HG02938 (cell line): ENCODE results near the gene SPDYE16.
"Not testable (repeated sequence)": the region's sequence is repeated elsewhere in the genome, so short reads cannot be mapped to it uniquely, and the experiment has no call there.

Source experiments
- ATAC-seq: cut with Tn5 transposase; IDR thresholded peaks from one replicate; pipeline ENCODE4 v1.9.1; 2021; ENCODE audit warnings: mild to moderate bottlenecking, moderate library complexity; ENCODE audit not compliant: unreplicated experiment

The SPDYE16 gene

GRCh38 chr7:76505168-76506080, 37.7 kb downstream of the SPDYE16 start:
- no peak for ATAC-seq

DNA sequence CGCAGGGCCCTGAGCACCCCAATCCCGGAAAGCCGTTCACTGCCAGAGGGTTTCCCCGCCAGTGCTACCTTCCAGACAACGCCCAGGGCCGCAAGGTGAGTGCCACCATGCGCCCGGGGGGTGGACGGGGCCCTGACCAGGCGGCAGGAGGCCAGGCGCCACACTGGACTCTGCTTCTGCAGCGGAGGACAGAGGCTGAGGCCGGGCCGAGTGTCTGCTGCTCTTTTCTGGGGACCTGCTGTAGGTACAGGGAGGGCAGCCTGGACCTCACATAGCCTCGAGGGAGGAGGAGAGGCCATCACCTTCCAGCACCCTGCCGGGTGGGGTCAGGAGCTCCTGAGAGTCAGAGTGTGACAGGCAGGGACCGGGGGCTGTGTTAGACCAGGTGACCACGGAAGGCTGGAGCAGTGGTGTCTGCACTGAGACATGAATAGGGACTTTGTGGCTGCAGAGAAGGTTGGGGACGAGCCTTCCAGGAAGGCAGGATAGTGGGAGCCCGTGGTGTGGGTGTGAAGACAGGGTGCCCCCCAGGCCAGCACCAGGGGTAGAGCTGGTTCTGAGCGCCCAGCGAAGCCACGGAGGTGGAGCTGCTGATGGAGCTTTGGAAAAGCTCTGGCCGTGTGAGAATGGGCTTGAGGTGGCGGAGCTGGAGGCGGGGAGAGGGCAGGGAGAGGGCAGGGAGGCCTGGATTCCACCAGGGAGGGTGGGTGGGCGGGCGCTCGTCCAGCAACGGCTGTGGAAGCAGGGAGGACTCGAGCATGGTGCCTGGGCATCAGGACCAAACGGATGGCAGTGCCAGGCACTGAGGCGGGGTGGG, 38.5 kb downstream of the SPDYE16 start:
- not testable (repeated sequence) for ATAC-seq

DNA sequence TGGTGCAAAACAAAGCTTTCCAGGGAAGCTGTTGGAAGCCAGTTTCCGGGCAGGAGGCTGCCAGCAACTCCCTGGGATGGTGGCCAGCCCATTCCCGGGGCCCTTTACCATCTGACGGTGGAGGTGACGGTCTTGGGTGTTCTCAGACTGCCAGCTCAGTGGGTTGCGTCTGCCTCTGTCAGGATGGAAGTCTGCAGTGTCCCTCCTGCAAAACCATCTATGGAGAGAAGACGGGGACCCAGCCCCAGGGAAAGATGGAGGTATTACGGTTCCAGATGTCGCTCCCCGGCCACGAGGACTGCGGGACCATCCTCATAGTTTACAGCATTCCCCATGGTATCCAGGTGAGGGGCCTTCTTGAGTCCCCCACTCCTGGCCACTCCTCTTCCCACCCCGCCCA, 39.9 kb downstream of the SPDYE16 start:
- not testable (repeated sequence) for ATAC-seq

DNA sequence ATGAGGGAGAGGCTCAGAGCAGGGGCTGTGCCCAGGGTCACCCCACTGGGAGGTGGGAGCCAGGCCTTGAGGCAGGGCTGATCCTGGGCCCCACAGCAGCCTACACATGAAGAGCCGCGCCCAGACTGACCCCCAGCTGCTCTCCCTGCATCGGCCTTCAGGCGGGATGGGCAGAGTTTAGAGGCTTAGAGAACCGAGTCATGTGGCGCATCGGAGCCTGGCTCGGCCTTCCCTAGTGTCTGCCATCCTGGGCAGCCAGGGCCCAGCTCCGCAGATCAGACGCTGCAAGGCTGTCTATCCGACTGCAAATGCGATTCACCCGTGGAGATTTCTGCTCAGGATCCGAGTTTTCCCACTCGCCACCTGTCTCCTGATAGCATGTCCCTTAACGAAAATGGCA, 40.3 kb downstream of the SPDYE16 start:
- not testable (repeated sequence) for ATAC-seq

GRCh38 chr7:76502224-76502623, 40.9 kb downstream of the SPDYE16 start:
- ATAC-seq, result not testable (repeated sequence)

DNA sequence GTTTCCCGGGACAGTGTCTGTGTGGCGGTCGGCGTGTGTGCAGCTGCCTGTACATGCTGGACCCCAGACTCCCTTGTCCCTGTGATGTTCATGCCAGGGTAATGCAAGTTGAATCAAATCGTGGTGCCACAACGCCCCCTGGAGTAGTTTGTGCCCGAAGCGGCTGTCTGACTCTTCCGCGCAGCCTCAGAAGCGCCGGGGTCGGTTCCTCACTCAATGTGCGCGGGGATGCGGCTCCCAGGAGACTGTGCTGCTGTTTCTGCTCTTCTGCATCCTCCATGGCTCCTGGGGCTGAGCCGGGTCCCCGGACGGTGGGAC, 43.2 kb downstream of the SPDYE16 start:
- not testable (repeated sequence) for ATAC-seq

DNA sequence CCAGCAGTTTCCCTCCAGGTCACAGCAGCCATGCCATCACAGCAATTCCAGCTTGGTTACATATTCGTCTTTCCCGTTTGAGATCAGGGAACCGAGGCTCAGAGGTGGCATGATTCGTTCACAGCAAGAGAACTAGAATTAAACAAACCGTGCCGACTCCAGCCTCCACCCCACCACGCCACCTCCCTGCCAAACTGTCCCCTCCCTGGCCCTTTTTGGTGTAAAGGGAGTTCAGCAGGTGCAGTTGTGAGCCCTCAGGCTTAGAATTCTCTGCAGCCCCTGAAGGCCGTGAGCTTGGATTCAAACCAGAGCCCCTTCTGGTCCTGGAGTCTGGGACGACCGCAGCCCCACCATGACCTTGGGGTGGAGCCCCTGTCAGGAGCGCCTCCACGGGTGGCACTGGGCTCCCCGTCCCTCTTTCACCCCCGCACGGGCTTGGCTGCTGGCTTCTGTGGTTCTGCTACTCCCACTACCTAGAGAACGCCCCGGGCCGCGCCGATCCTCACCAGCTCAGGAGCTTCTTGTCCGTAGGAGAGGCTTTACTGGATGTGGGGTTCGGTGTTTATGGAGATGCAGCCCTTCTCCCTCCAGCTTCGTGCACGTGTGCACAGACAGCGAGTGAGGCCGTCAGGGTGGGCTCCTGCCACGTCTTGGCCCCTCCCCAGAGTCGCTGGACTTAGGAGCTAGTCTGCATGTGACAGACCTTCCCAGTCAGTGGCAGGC, 43.7 kb downstream of the SPDYE16 start:
- not testable (repeated sequence) for ATAC-seq

DNA sequence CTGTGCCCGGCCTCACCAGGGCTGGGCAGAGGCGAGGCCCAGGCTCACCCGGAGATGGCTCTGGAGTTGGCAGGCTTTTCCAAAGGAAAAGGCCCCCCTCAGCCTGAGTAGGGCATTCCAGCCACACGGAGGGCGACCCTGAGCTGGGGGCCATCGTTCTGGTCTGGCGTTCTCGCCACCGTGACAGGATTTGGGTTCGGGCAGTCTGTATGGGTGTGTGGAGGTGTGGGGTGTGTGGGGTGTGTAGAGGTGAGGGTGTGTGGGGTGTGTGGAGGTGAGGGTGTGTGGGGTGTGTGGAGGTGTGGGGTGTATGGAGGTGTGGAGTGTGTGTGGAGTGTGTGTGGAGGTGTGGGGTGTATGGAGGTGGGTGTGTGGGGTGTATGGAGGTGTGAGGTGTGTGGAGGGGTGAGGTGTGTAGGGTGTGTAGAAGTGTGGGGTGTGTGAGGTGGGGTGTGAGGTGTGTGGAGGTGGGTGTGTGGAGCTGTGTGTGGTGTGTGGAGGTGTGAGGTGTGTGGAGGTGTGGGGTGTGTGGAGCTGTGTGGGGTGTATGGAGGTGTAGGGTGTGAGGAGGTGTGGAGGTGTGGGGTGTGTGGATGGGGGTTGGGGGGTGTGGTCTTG, 44.4 kb downstream of the SPDYE16 start:
- ATAC-seq, result not testable (repeated sequence)

GRCh38 chr7:76497918-76498582, 45.0 kb downstream of the SPDYE16 start:
- ATAC-seq, result not testable (repeated sequence)

GRCh38 chr7:76495717-76496116, 47.4 kb downstream of the SPDYE16 start:
- not testable (repeated sequence) for ATAC-seq

- not testable (repeated sequence) for ATAC-seq
Measured at GRCh38 chr7:76492139-76492538, 51.0 kb downstream of the SPDYE16 start.

GRCh38 chr7:76487969-76488368, 55.1 kb downstream of the SPDYE16 start:
- ATAC-seq, result not testable (repeated sequence)

GRCh38 chr7:76486618-76487017, 56.5 kb downstream of the SPDYE16 start:
- ATAC-seq, result peak; percentile 99

DNA sequence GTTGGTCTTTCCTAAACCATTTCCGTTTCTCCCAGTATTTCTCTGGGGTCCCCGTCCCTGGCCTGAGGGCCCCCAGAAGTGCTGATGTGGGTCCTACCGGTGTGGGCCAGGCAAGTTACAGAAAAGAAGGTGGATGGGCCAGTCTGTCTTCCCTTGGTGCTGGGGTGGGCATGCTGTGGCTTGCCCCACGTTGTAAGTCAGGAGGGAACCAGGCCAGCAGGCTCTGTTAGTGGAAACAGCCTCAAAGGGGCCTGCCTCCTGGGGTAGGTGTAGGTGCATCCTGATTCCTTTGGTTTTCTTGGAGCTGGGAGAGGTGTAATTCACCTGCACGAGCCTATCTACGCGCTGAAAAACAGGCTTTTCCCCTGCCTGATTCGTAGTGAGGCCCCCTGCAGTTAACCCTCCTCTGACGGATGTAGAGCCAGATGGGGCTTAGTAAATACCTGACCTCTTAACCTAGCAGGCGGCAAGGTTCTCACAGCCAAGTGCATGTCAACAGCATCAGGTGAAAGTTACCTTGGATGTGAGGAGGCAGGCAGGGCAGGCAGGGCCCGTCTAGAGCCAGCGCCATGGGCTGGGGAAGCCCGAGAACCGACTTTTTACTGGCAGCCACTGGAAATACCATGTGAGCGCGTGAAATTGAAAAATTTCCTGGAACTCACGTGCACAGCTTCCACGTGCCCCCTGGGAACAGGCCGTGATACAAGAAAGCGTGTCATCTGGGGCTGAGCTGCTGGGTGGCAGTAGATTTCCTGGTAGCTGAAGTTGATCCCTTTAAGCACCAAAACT, 57.1 kb downstream of the SPDYE16 start:
- peak; percentile 3 for ATAC-seq

DNA sequence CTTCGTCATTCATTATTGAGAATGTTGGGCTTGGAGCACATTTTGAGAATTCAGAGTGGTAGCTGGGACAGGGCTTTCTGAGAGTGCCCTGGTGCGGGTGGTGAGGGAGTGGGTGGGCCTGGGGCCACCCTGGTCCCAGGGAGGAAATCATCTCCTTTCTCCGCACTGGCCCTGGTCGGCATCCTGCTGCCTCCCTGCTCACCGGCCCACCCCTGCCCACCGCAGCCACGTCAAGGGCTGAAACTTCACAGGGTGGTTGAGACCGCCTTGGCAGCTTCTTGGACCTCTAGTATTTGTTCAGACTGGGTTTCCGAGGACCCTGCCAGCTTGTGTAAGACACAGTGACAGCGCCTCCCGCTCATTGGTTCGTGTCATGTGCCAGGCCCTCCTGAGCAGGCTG, 58.6 kb downstream of the SPDYE16 start:
- not testable (repeated sequence) for ATAC-seq

DNA sequence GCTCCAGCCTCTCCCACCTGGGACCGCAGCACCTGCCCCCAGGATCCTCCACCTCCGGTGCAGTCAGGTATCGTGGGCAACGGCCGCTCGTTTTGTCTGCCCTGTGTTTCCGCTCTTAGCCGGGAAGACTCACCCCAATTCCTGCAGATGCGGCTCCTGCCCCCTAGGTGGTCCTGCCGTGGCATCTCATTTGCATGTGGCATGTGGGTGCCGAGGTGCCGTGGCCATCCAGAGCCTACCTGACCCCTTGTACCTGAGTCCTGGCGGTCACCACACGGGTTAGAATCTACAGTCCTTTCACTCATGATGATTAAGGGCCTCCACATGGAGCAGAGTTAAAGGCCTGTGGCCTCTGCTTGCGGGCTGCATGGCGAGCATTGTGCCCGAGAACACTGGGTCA, 60.0 kb downstream of the SPDYE16 start:
- not testable (repeated sequence) for ATAC-seq

DNA sequence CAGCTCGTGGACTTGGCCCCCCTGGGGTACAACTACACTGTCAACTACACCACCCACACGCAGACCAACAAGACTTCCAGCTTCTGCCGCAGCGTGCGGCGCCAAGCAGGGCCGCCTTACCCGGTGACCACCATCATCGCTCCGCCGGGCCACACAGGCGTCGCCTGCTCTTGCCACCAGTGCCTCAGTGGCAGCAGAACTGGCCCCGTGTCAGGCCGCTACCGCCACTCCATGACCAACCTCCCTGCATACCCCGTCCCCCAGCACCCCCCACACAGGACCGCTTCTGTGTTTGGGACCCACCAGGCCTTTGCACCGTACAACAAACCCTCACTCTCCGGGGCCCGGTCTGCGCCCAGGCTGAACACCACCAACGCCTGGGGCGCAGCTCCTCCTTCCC, 60.4 kb downstream of the SPDYE16 start:
- not testable (repeated sequence) for ATAC-seq
